KMS-11 (cell line): ENCODE data around the gene HDDC3.

Experiments
- H2AFZ ChIP-seq: fragments of 200-600 bp; sonication (generic); 2 replicates; pipeline ENCODE4 v1.6.1; 2016; ENCODE audit warnings: antibody characterized with exemption, mixed run types, low read depth
- H3K27ac ChIP-seq: fragments of 200-600 bp; sonication (generic); 2 replicates; pipeline ENCODE4 v1.6.1; 2016; ENCODE audit warnings: mild to moderate bottlenecking, mixed run types
- H3K27me3 ChIP-seq: fragments of 200-600 bp; sonication (generic); 2 replicates; pipeline ENCODE4 v1.6.1; 2017; ENCODE audit warnings: mild to moderate bottlenecking, low read depth, mixed run types, moderate library complexity; ENCODE audit not compliant: insufficient read depth
- H3K36me3 ChIP-seq: fragments of 200-600 bp; sonication (generic); 2 replicates; pipeline ENCODE4 v1.6.1; 2017; ENCODE audit warnings: mild to moderate bottlenecking, mixed run types; ENCODE audit not compliant: insufficient read depth
- H3K4me1 ChIP-seq: fragments of 200-600 bp; sonication (generic); 2 replicates; pipeline ENCODE4 v1.6.1; 2016; ENCODE audit warnings: mild to moderate bottlenecking, low read depth, mixed run types; ENCODE audit not compliant: poor library complexity, severe bottlenecking
- H3K4me2 ChIP-seq: fragments of 200-600 bp; sonication (generic); 2 replicates; pipeline ENCODE4 v1.7.0; 2016; ENCODE audit warnings: mild to moderate bottlenecking, mixed run types
- H3K4me3 ChIP-seq: fragments of 200-600 bp; sonication (generic); IDR thresholded peaks from 2 replicates; pipeline ENCODE4 v1.6.1; 2017; ENCODE audit warnings: low read depth, low read length, mixed read lengths; ENCODE audit not compliant: insufficient read depth
- H3K79me2 ChIP-seq: fragments of 200-600 bp; sonication (generic); 2 replicates; pipeline ENCODE4 v1.6.1; 2016; ENCODE audit warnings: low read depth, mixed run types; ENCODE audit not compliant: insufficient read depth
- H3K9ac ChIP-seq: fragments of 200-600 bp; sonication (generic); 2 replicates; pipeline ENCODE4 v1.6.1; 2016; ENCODE audit warnings: mild to moderate bottlenecking, mixed run types
- H4K20me1 ChIP-seq: fragments of 200-600 bp; sonication (generic); 2 replicates; pipeline ENCODE4 v1.6.1; 2016; ENCODE audit warnings: mild to moderate bottlenecking, mixed run types; ENCODE audit not compliant: insufficient read depth
- TF ChIP-seq, protein P1 (sequence below): fragments of 200-600 bp; sonication (generic); conservative IDR thresholded peaks from 2 replicates; pipeline ENCODE4 v1.6.1; 2017; ENCODE audit warnings: low read depth, mild to moderate bottlenecking, antibody characterized with exemption, low read length, moderate library complexity, mixed read lengths

The HDDC3 gene

DNA sequence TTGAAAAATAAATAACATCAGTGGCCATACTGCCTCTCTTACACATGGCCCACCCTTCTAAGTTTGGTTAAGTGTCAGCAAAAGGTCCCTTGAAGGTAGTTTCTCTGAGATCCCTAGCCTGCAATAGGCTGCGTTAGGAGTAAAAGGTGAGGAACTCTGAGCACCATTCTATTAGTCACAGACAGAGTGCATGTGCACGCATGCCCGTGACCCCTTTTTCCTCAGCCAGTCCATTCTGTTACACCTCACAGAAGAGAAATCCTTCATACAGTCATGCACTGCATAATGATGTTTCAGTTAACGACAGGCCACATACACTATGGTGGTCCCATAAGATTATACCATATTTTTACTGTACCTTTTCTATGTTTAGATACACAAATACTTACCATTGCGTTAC, 34.9 kb upstream of the HDDC3 start:
- Histone ChIP-seq H3K27ac (no peak overlapping the region), H3K36me3 (no peaks in the 10 kb centered on the region; the same call in 1 of the 2 replicates), H3K4me1 (no peaks in the 10 kb centered on the region), H3K27me3 (no peaks in the 10 kb centered on the region), H4K20me1 (no peaks in the 10 kb centered on the region), H3K4me3 (no peak overlapping the region), H2AFZ (no peak overlapping the region), H3K79me2 (no peaks in the 10 kb centered on the region; the same call in 1 of the 2 replicates), H3K9ac (no peak overlapping the region), H3K4me2 (no peak overlapping the region)
- TF ChIP-seq, protein P1, sequence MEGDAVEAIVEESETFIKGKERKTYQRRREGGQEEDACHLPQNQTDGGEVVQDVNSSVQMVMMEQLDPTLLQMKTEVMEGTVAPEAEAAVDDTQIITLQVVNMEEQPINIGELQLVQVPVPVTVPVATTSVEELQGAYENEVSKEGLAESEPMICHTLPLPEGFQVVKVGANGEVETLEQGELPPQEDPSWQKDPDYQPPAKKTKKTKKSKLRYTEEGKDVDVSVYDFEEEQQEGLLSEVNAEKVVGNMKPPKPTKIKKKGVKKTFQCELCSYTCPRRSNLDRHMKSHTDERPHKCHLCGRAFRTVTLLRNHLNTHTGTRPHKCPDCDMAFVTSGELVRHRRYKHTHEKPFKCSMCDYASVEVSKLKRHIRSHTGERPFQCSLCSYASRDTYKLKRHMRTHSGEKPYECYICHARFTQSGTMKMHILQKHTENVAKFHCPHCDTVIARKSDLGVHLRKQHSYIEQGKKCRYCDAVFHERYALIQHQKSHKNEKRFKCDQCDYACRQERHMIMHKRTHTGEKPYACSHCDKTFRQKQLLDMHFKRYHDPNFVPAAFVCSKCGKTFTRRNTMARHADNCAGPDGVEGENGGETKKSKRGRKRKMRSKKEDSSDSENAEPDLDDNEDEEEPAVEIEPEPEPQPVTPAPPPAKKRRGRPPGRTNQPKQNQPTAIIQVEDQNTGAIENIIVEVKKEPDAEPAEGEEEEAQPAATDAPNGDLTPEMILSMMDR = no peak

DNA sequence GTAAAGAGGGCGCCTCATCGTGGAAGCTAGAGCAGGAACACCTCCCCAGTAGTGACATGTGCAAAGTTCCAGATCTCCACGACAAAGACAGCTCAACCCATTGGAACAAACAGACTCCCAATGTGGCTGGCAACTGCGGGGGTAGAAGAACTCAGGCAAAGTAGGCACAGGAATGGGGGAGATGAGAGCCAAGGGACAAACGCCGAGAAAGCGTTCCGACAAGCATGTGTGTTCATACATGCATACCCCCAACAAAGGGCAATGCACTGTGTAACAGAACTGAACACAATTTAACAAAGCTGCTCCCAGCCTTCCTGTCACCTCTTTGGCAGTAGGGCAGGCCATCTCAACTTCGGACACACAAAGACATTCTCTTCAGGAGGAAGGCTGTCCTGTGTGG, 33.9 kb upstream of the HDDC3 start:
- H3K36me3 ChIP-seq = no peaks in the 10 kb centered on the region; the same call in 1 of the 2 replicates
- H4K20me1 ChIP-seq = no peaks in the 10 kb centered on the region
- TF ChIP-seq, protein P1 = no peak

DNA sequence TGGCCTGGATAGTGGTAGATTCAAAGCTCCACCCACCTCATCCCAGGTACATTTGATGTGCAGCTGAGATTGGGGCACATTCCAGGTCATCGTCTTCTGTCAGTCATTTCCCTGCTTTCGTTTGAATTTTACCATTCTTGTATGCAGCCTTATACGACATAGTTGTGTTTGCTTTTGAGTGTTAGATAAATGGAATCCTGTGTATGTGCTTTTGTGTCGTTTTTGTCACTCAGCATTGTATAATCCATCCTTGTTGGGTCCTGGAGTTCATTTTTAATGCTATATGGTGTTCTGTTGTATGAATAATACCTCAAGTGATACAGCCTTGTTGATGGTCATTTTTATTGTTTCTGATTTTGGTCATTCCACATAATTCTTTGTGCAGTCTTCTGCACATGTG, 29.7 kb upstream of the HDDC3 start:
- no peak overlapping the region for H3K27ac ChIP-seq
- no peaks in the 10 kb centered on the region for H3K4me1 ChIP-seq
- H3K79me2 ChIP-seq = peaks cover 4% of the 10 kb centered on the region; the same call in 1 of the 2 replicates
- TF ChIP-seq, protein P1 = no peak
- no peak overlapping the region for H3K4me2 ChIP-seq
- H3K9ac ChIP-seq = no peak overlapping the region
- H3K27me3 ChIP-seq = no peaks in the 10 kb centered on the region
- no peaks in the 10 kb centered on the region; the same call in 1 of the 2 replicates for H3K36me3 ChIP-seq
- no peaks in the 10 kb centered on the region for H4K20me1 ChIP-seq
- no peak overlapping the region for H2AFZ ChIP-seq
- H3K4me3 ChIP-seq = no peak overlapping the region

More for the DNA sequence above, 33.9 kb upstream of the HDDC3 start:
- no peaks in the 10 kb centered on the region for H3K4me1 ChIP-seq
- no peak overlapping the region; the same call in 1 of the 2 replicates for H3K27ac ChIP-seq
- H3K27me3 ChIP-seq = no peaks in the 10 kb centered on the region
- H3K9ac ChIP-seq = no peak overlapping the region
- no peak overlapping the region for H3K4me2 ChIP-seq
- no peak overlapping the region for H2AFZ ChIP-seq
- no peaks in the 10 kb centered on the region; the same call in 1 of the 2 replicates for H3K79me2 ChIP-seq
- H3K4me3 ChIP-seq = no peak overlapping the region

DNA sequence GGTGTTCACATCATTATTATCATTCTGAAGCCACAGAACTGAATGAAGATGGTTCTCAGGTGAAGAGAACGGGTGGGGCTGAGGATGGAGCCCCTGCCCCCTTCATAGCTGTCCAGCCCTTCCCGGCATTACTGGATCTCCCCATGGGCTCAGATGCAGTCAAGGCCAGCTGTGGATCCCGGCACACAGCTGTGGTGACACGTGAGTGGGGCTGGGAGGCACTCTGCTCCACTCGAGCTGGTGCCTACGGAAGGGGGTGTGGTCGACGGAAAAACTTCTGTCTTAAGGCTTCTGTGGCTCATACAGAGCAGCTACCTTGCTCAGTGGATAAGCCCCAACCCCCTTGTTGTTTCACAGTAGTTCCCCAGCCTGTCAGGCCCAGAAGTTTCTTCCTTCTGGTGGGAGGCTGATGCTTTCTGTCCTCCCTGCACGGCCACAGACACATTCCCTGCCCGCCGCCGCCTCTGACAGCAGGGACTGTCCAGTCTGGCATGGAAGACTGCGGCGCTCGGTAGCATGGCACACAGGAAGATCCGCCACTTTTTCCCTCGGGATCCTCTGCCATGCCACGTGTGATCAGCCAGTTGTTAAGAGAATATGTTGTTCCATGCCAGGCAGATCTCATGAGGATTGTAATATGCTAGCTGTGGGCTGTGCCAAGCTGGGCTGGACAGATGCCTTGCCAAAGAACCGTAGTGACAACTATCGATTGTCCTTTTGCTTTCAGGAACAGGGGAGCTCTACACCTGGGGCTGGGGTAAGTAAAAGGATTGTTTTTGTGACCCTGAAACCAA, 28.1 kb upstream of the HDDC3 start:
- no peaks in the 10 kb centered on the region for H3K27me3 ChIP-seq
- H4K20me1 ChIP-seq = no peaks in the 10 kb centered on the region
- TF ChIP-seq, protein P1 = no peak
- no peaks in the 10 kb centered on the region for H3K4me1 ChIP-seq
- H3K27ac ChIP-seq = no peak overlapping the region
- no peak overlapping the region for H2AFZ ChIP-seq
- peaks cover 15% of the 10 kb centered on the region; the same call in 1 of the 2 replicates for H3K79me2 ChIP-seq
- no peak overlapping the region for H3K4me2 ChIP-seq
- no peak overlapping the region for H3K9ac ChIP-seq
- no peaks in the 10 kb centered on the region; the same call in 1 of the 2 replicates for H3K36me3 ChIP-seq
- H3K4me3 ChIP-seq = no peak overlapping the region
